ENCODE measurements around the gene SERTM2. TPM values are rescaled to one million over a fixed set of nuclear protein-coding genes. Genes with fewer than 3 reads are reported as not detected.

SERTM2 gene
- total and polyA plus RNA-seq, 2 donors (not counting 1 experiment from before 2014, with no cell fraction given) = under 0.01 TPM; not detected in 1

GRCh38 chrX:111483881-111484280 is 27.6 kb upstream of the SERTM2 start:
- Histone ChIP-seq H3K27me3 (ENCODE audit: control insufficient read depth, insufficient read depth, low read length) (no peaks in the 10 kb centered on the region), H3K79me2 (ENCODE audit: control insufficient read depth, insufficient read depth, low read length) (no peaks in the 10 kb centered on the region), H3K9ac (ENCODE audit: insufficient read depth, low read length) (no peak overlapping the region), H3K36me3 (ENCODE audit: control insufficient read depth, insufficient read depth, low read length) (no peaks in the 10 kb centered on the region), H3K27ac (ENCODE audit: insufficient read depth, low read length) (no peak overlapping the region), H3K4me1 (ENCODE audit: control insufficient read depth, extremely low read depth, insufficient read depth, low read length) (no peaks in the 10 kb centered on the region), H3K9me3 (ENCODE audit: control insufficient read depth, insufficient read depth, low read depth, low read length) (no peaks in the 10 kb centered on the region), H4K20me1 (ENCODE audit: control insufficient read depth, extremely low read depth, insufficient read depth, low read length) (no peaks in the 10 kb centered on the region), H3K4me3 (replicated peaks in 1 of 4; ENCODE audit: control extremely low read depth in 1 of 4, insufficient read depth in 1 of 4, low read depth in 3 of 4, low read length in 4 of 4) (no peak overlapping the region), H2AFZ (ENCODE audit: low read length) (no peak overlapping the region), H3K4me2 (ENCODE audit: extremely low read depth, insufficient read depth, low read length) (no peak overlapping the region)
- TF ChIP-seq EZH2 (IDR thresholded peaks at IDR 0.05; ENCODE audit: low read length, missing control alignments) (no peak), CTCF (conservative IDR thresholded peaks at IDR 0.05 in 1 of 2, IDR thresholded peaks at IDR 0.05 in 1 of 2; ENCODE audit: low read depth in 1 of 2, low read length in 2 of 2) (no peak)
- DNase-seq (ENCODE audit: low read depth in 2 of 2) = no peak

GRCh38 chrX:111490688-111491087 is 20.8 kb upstream of the SERTM2 start:
- no peak overlapping the region for H3K9ac ChIP-seq (ENCODE audit: insufficient read depth, low read length)
- H3K4me1 ChIP-seq (ENCODE audit: control insufficient read depth, extremely low read depth, insufficient read depth, low read length) = no peaks in the 10 kb centered on the region
- H3K4me3 ChIP-seq (replicated peaks in 1 of 4; ENCODE audit: control extremely low read depth in 1 of 4, insufficient read depth in 1 of 4, low read depth in 3 of 4, low read length in 4 of 4) = no peak overlapping the region
- DNase-seq (ENCODE audit: low read depth in 2 of 2) = no peak
- no peaks in the 10 kb centered on the region for H3K9me3 ChIP-seq (ENCODE audit: control insufficient read depth, insufficient read depth, low read depth, low read length)
- H3K27ac ChIP-seq (ENCODE audit: insufficient read depth, low read length) = no peak overlapping the region
- H3K36me3 ChIP-seq (ENCODE audit: control insufficient read depth, insufficient read depth, low read length) = no peaks in the 10 kb centered on the region
- no peaks in the 10 kb centered on the region for H4K20me1 ChIP-seq (ENCODE audit: control insufficient read depth, extremely low read depth, insufficient read depth, low read length)
- TF ChIP-seq CTCF (conservative IDR thresholded peaks at IDR 0.05 in 1 of 2, IDR thresholded peaks at IDR 0.05 in 1 of 2; ENCODE audit: low read depth in 1 of 2, low read length in 2 of 2) (no peak), EZH2 (IDR thresholded peaks at IDR 0.05; ENCODE audit: low read length, missing control alignments) (no peak)
- no peaks in the 10 kb centered on the region for H3K27me3 ChIP-seq (ENCODE audit: control insufficient read depth, insufficient read depth, low read length)
- H3K4me2 ChIP-seq (ENCODE audit: extremely low read depth, insufficient read depth, low read length) = no peak overlapping the region
- no peak overlapping the region for H2AFZ ChIP-seq (ENCODE audit: low read length)
- no peaks in the 10 kb centered on the region for H3K79me2 ChIP-seq (ENCODE audit: control insufficient read depth, insufficient read depth, low read length)

- Histone ChIP-seq H3K27ac (ENCODE audit: insufficient read depth, low read length) (no peak overlapping the region), H3K9ac (ENCODE audit: insufficient read depth, low read length) (no peak overlapping the region), H3K9me3 (ENCODE audit: control insufficient read depth, insufficient read depth, low read depth, low read length) (no peaks in the 10 kb centered on the region), H2AFZ (ENCODE audit: low read length) (no peak overlapping the region), H3K4me1 (ENCODE audit: control insufficient read depth, extremely low read depth, insufficient read depth, low read length) (no peaks in the 10 kb centered on the region), H3K4me2 (ENCODE audit: extremely low read depth, insufficient read depth, low read length) (no peak overlapping the region), H4K20me1 (ENCODE audit: control insufficient read depth, extremely low read depth, insufficient read depth, low read length) (no peaks in the 10 kb centered on the region), H3K27me3 (ENCODE audit: control insufficient read depth, insufficient read depth, low read length) (no peaks in the 10 kb centered on the region), H3K79me2 (ENCODE audit: control insufficient read depth, insufficient read depth, low read length) (no peaks in the 10 kb centered on the region), H3K4me3 (replicated peaks in 1 of 4; ENCODE audit: control extremely low read depth in 1 of 4, insufficient read depth in 1 of 4, low read depth in 3 of 4, low read length in 4 of 4) (no peak overlapping the region), H3K36me3 (ENCODE audit: control insufficient read depth, insufficient read depth, low read length) (no peaks in the 10 kb centered on the region)
- no peak for TF ChIP-seq EZH2 (IDR thresholded peaks at IDR 0.05; ENCODE audit: low read length, missing control alignments)
- no peak for TF ChIP-seq CTCF (conservative IDR thresholded peaks at IDR 0.05 in 1 of 2, IDR thresholded peaks at IDR 0.05 in 1 of 2; ENCODE audit: low read depth in 1 of 2, low read length in 2 of 2)
- DNase-seq (ENCODE audit: low read depth in 2 of 2) = no peak
Observed at GRCh38 chrX:111492085-111492484, 19.4 kb upstream of the SERTM2 start.
